GM10266 (cell line): Measurements from ENCODE around the gene HOMEZ.
"Not testable (repeated sequence)": the region's sequence is repeated elsewhere in the genome, so short reads cannot be mapped to it uniquely, and the experiment has no call there.

ENCODE experiments used
- DNase-seq: peaks from one replicate; pipeline ENCODE4 v3.0.0; 2012; ENCODE audit errors: extremely low spot score
- CTCF ChIP-seq: IDR thresholded peaks from 2 replicates; pipeline ENCODE4 v1.5.1; 2012; ENCODE audit warnings: mild to moderate bottlenecking, low read depth; ENCODE audit not compliant: control insufficient read depth, insufficient read depth; ENCODE audit errors: missing control alignments

HOMEZ gene

GRCh38 chr14:23242076-23242475 is 43.9 kb downstream of the HOMEZ start:
- TF ChIP-seq CTCF: no peak
- DNase-seq: no peak

GRCh38 chr14:23241061-23241715 is 44.7 kb downstream of the HOMEZ start:
- not testable (repeated sequence) for DNase-seq

DNA sequence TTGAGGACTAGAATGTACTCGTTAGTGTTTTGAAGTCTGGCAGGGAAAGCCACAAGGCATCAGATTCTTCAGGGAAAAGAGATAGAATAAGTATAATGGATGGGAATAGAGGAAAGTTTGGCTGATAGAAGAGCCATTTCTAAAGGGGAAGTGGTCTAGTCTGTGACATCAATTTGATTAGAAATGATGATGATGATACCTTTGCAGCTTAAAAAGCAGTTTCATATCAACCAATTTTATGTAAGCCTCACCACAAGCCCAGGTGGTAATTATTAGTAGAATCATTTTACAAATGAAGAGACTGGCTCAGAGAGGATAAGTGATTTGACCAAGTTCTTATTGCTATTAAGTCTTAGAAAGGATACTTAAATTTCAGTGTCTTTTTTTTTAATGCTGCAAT is 45.3 kb downstream of the HOMEZ start:
- DNase-seq: no peak
- TF ChIP-seq CTCF: no peak

GRCh38 chr14:23237772-23238594 is 47.9 kb downstream of the HOMEZ start, which contains the start of gene RNF212B:
TSS of gene RNF212B (plus strand) at chr14:23237936. CDS start at chr14:23240346, 2,410 bp downstream.
- DNase-seq: peak; percentile 86
- peak; percentile 8 for TF ChIP-seq CTCF

DNA sequence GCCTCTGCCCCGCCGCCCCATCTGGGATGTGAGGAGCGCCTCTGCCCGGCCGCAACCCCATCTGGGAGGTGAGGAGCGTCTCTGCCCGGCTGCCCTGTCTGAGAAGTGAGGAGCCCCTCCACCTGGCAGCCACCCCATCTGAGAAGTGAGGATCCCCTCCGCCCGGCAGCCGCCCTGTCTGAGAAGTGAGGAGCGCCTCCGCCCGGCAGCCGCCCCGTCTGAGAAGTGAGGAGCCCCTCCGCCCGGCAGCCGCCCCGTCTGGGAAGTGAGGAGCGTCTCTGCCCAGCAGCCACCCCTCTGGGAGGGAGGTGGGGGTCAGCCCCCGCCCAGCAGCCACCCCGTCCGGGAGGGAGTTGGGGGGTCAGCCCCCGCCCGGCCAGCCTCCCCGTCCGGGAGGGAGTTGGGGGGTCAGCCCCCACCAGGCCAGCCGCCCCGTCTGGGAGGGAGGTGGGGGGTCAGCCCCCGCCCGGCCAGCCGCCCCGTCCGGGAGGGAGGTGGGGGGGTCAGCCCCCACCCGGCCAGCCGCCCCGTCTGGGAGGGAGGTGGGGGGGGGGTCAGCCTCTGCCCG is 53.6 kb downstream of the HOMEZ start:
- DNase-seq: not testable (repeated sequence)

DNA sequence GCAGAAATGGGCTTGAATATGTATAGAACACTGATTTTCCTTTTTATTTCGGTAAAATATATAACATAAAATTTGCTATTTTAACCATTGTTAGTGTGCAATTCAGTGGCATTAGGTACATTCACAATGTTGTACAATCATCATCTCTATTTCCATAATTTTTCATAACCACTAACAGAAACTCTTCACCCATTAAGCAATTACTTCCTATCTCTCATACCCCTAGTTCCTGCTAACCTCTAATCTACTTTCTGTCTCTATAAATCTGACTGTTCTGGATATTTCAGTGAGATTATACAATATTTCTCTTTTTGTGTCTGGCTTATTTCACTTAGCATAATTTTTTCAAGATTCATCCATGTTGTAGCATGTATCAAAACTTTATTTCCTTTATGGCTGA is 57.1 kb downstream of the HOMEZ start:
- no peak for DNase-seq
- no peak for TF ChIP-seq CTCF

DNA sequence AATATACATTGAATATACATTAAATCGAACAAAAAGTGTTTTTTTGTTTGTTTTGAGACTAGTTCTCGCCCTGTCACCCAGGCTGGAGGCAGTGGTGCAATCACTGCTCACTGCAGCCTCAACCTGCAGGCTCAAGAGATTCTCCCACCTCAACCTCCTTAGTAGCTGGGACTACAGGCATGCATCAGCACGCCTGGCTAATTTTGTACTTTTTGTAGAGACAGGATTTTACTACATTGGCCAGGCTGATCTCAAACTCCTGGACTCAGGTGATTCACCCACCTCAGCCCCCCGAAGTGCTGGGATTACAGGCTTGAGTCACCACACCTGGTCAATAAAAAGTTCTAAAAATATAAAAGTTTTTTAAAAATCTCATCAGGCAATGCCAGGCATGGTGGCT is 58.4 kb downstream of the HOMEZ start:
- no peak for TF ChIP-seq CTCF
- DNase-seq: no peak

- not testable (repeated sequence) for DNase-seq
Measured at GRCh38 chr14:23224958-23225357, 61.0 kb downstream of the HOMEZ start.
